Measurements from ENCODE around the gene UNC13C.

DNA sequence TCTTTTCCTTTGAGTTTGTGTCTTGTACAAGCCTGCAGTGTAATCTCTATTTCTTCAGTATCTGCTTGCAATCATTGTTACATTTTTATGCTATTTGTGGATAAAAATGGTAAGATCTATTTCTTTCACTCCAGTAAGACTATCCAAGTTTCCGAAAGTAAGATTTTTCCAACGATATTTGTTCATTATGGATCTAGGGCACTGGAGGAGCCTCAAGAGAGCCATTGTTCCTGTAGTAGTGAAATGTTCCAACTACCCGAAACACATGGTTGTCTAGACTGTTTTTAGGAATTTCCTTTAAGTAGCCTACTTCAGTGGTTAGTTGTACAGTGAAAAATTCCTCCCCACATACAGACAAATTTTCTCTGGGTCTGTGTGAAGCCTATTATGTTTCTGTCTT, 621.1 kb downstream of the UNC13C start:
- TF ChIP-seq TAF1 (IDR thresholded peaks at IDR 0.05; ENCODE audit: borderline replicate concordance, low read depth, low read length) (no peak), POLR2A (IDR thresholded peaks at IDR 0.05; ENCODE audit: low read depth, low read length) (no peak), POLR2AphosphoS5 (IDR thresholded peaks at IDR 0.05; ENCODE audit: low read depth, low read length) (no peak)

All from GM12892 (cell line).